Adrenal gland (tissue), 5 donors: ENCODE measurements around the gene MGST3.

Experiments
- CTCF ChIP-seq, 6 experiments: fragments of 450-650 bp in 4 of 6; fragments of 200-600 bp in 2 of 6; sonication (generic) in 1 of 6; IDR thresholded peaks; 1 replicate in 5 of 6; 2 replicates in 1 of 6; pipeline versions ENCODE4 v1.5.1 to v1.8.0; 2016 to 2021; ENCODE audit warnings: antibody characterized with exemption in 6 of 6, mild to moderate bottlenecking in 2 of 6, moderate library complexity in 1 of 6
- POLR2A ChIP-seq, 2 donors: fragments of 450-650 bp; IDR thresholded peaks; one replicate each; pipeline ENCODE4 v1.6.1; 2017; ENCODE audit warnings: antibody characterized with exemption in 2 of 2, mild to moderate bottlenecking in 2 of 2, moderate library complexity in 1 of 2
- donor health status: DM: no; HTN: no; CAD: no.

GRCh38 chr1:165605246-165605645 is 25.8 kb upstream of the MGST3 start:
- TF ChIP-seq CTCF (IDR thresholded peaks at IDR 0.05) (no peak), POLR2A (IDR thresholded peaks at IDR 0.05) (no peak)
